ENCODE data around the gene RIPK4. TPM values are rescaled to one million over a fixed set of nuclear protein-coding genes. Genes with fewer than 3 reads are reported as not detected.

RIPK4 gene
- total and polyA plus RNA-seq, 2 of the 13 experiments (the other 11 are each of a cell fraction or from before 2014, with no cell fraction given): 3.1 to 4.9 TPM

- TF ChIP-seq PREB (CRISPR knock-in tag; IDR thresholded peaks at IDR 0.05) (no peak), SAP130 (CRISPR knock-in tag; IDR thresholded peaks at IDR 0.05; ENCODE audit: low read depth) (peak; percentile 65), JUN (CRISPR knock-in tag; IDR thresholded peaks at IDR 0.05) (peak; percentile 67; the same call in 1 of the 2 replicates), TFDP2 (CRISPR knock-in tag; IDR thresholded peaks at IDR 0.05) (no peak), HDAC2 (CRISPR knock-in tag; IDR thresholded peaks at IDR 0.05) (peak; percentile 55; the same call in 1 of the 2 replicates), MBNL3 (CRISPR knock-in tag; conservative IDR thresholded peaks at IDR 0.05) (no peak), ZNF652 (CRISPR knock-in tag; IDR thresholded peaks at IDR 0.05; ENCODE audit: borderline replicate concordance, low read depth) (no peak), BCL3 (CRISPR knock-in tag; IDR thresholded peaks at IDR 0.05) (no peak), NFRKB (IDR thresholded peaks at IDR 0.05) (no peak), CENPX (CRISPR knock-in tag; IDR thresholded peaks at IDR 0.05) (no peak), RELA (CRISPR knock-in tag; IDR thresholded peaks at IDR 0.05) (no peak), ATM (IDR thresholded peaks at IDR 0.05; ENCODE audit: borderline replicate concordance) (no peak), PITX1 (CRISPR knock-in tag; IDR thresholded peaks at IDR 0.05) (no peak), HOXD1 (CRISPR knock-in tag; IDR thresholded peaks at IDR 0.05) (no peak), KDM6A (CRISPR knock-in tag; IDR thresholded peaks at IDR 0.05; ENCODE audit: low read depth) (0 out of 2 replicates have a peak, but pooled peaks have one; percentile 32), RBM39 (IDR thresholded peaks at IDR 0.05; ENCODE audit: low read depth, low read length, poor library complexity, severe bottlenecking) (no peak), PATZ1 (CRISPR knock-in tag; IDR thresholded peaks at IDR 0.05) (peak; percentile 30; the same call in 1 of the 2 replicates), STAG1 (CRISPR knock-in tag; IDR thresholded peaks at IDR 0.05) (no peak), CENPBD1 (CRISPR knock-in tag; IDR thresholded peaks at IDR 0.05; ENCODE audit: borderline replicate concordance, low read depth) (no peak), ZBTB7A (CRISPR knock-in tag; IDR thresholded peaks at IDR 0.05) (no peak), TIGD3 (CRISPR knock-in tag; IDR thresholded peaks at IDR 0.05; ENCODE audit: borderline replicate concordance) (no peak), KAT2B (IDR thresholded peaks at IDR 0.05; ENCODE audit: borderline replicate concordance, low read depth, low read length) (no peak), CREB1 (IDR thresholded peaks at IDR 0.05) (peak; percentile 46), CREB1 (CRISPR knock-in tag; IDR thresholded peaks at IDR 0.05) (no peak), ETV6 (CRISPR knock-in tag; conservative IDR thresholded peaks at IDR 0.05) (no peak), ZNF292 (CRISPR knock-in tag; IDR thresholded peaks at IDR 0.05; ENCODE audit: borderline replicate concordance, low read depth) (no peak)
Observed at GRCh38 chr21:41706678-41707077, 60.2 kb downstream of the RIPK4 start (continued).
